Muscle layer of colon (tissue), 2 donors: Measurements from ENCODE around the gene TOR1B.
"Not testable (repeated sequence)": the region's sequence is repeated elsewhere in the genome, so short reads cannot be mapped to it uniquely, and the experiment has no call there.

ENCODE experiments used
- H3K27ac ChIP-seq: one replicate; pipeline ENCODE4 v1.7.0; 2013; ENCODE audit warnings: low read depth, mild to moderate bottlenecking, low read length, moderate library complexity
- H3K27me3 ChIP-seq, 2 donors: one replicate each; pipeline ENCODE4 v1.7.0; 2013; ENCODE audit warnings: low read length in 2 of 2, mild to moderate bottlenecking in 2 of 2; ENCODE audit not compliant: insufficient read depth in 2 of 2, control insufficient read depth in 1 of 2
- H3K36me3 ChIP-seq: one replicate; pipeline ENCODE4 v1.7.0; 2013; ENCODE audit warnings: mild to moderate bottlenecking, low read length; ENCODE audit not compliant: insufficient read depth
- H3K4me1 ChIP-seq: one replicate; pipeline ENCODE4 v1.7.0; 2013; ENCODE audit warnings: mild to moderate bottlenecking, low read length; ENCODE audit not compliant: insufficient read depth
- H3K4me3 ChIP-seq, 2 donors: one replicate each; pipeline ENCODE4 v1.7.0; 2013; ENCODE audit warnings: low read length in 2 of 2, low read depth in 1 of 2, mild to moderate bottlenecking in 1 of 2, moderate library complexity in 1 of 2
- H3K9ac ChIP-seq: one replicate; pipeline ENCODE4 v1.7.0; 2013; ENCODE audit warnings: low read length
- H3K9me3 ChIP-seq: one replicate; pipeline ENCODE4 v1.7.0; 2013; ENCODE audit warnings: mild to moderate bottlenecking, low read length
- donor health status: abdominal sarcoma.
- donor health status: Adenocarcinoma of cecum.

The TOR1B gene

DNA sequence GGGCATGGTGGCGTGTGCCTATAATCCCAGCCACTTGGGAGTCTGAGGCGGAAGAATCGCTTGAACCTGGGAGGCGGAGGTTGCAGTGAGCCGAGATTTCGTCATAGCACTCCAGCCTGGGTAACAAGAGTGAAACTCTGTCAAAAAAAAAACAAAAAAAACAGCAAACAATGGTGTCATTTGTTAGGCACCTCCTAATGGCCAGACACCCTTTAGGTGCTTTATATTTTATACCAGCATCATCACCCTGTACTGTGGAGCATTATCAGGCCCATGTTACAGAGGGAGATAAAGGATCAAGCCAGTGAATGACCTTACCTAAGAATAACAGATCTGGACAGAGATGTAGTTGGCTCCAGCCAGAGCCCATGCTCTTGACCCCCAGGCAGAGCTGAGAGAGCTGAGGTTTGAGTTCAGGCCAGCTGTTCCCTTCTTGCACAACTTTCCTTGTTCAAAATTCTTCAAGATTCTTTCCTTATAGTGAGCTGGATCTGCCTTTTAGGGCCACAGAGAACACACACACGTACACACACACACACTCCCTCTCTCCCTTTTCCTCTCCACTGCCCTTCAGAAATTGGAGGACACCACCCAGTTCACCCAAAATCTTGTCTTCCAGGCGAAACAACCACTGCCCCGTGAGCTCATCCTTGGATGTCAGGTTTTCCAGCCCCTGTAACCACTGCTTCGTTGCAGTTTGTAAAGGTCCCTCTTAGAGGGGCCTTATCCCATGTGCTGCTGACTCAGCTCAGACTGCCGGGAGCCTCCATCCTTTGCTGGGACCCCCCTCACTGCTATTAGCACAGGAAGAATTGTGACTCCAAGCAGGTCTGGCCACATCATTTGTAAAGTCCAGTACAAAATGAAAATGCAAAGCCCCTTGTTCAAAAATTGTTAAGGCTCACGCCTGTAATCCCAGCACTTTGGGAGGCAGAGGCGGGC, 39.7 kb upstream of the TOR1B start:
- Histone ChIP-seq H3K27ac (no peak overlapping the region), H3K4me1 (peaks cover 4% of the 10 kb centered on the region), H3K9ac (no peak overlapping the region), H3K27me3 (no peaks in the 10 kb centered on the region), H3K9me3 (no peaks in the 10 kb centered on the region), H3K36me3 (no peaks in the 10 kb centered on the region), H3K4me3 (no peak overlapping the region)

DNA sequence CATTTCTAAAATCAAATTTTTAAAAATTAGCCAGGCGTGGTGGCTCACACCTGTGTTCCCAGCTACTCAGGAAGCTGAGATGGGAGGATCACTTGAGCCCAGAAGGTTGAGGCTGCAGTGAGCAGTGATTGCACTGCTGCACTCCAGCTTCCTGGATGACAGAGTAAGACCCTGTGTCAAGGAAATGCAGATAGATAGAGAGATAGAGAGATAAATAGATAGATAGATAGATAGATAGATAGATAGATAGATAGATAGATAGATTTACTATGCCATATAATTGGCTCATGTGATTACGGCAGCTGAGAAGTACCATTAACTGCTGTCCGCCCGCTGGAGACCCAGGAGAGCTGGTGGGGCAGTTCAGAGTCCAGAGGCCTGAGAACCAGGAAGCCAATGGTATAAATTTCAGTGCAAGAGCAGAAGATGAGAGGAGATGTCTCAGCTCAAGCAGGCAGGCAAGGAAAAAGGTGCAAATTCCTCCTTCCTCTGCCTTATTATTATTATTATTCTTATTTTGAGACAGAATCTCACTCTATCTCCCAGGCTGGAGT, 37.1 kb upstream of the TOR1B start:
- Histone ChIP-seq H3K4me3 (no peak overlapping the region), H3K27me3 (no peaks in the 10 kb centered on the region), H3K27ac (no peak overlapping the region), H3K4me1 (peaks cover 4% of the 10 kb centered on the region), H3K36me3 (no peaks in the 10 kb centered on the region), H3K9me3 (no peaks in the 10 kb centered on the region), H3K9ac (no peak overlapping the region)

DNA sequence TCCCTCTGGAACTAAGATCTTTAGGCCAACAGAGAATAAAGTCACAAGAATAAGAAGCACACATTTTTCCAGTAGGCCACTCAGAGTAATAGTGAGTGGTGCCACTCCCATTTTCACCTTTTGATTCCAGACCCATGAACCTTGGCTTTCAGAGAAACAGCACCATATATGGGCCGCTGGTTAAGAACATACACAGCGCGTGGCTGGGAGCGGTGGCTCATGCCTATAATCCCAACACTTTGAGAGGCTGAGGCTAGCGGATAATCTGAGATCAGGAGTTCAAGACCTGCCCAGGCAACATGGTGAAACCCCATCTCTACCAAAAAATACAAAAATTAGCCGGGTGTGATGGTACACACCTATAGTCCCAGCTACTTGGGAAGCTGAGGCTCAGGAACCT, 34.5 kb upstream of the TOR1B start:
- no peaks in the 10 kb centered on the region for H3K4me1 ChIP-seq
- H3K27me3 ChIP-seq: no peaks in the 10 kb centered on the region
- no peaks in the 10 kb centered on the region for H3K9me3 ChIP-seq
- no peak overlapping the region for H3K4me3 ChIP-seq
- H3K36me3 ChIP-seq: no peaks in the 10 kb centered on the region
- H3K27ac ChIP-seq: no peak overlapping the region
- H3K9ac ChIP-seq: no peak overlapping the region

DNA sequence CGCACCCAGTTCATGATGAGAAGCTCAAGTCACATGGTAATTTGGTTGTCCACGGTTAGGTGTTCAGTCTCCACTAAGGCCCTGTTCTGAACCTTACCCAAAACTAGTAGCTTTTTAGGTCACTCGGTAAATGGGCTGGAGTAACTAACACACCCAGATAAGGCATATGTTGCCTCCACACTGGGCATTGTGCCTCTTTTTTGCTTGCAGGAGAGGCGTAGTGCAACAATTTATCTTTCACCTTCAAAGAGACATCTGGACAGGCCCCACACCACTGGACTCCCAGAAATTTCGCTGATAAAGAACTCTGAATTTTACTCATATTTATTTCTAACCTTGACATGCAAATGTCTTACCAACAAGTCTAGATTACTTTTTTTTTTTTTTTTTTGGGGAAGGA, 33.3 kb upstream of the TOR1B start:
- Histone ChIP-seq H3K36me3 (no peaks in the 10 kb centered on the region), H3K27ac (no peak overlapping the region), H3K9ac (no peak overlapping the region), H3K9me3 (no peaks in the 10 kb centered on the region), H3K4me1 (no peaks in the 10 kb centered on the region), H3K27me3 (no peaks in the 10 kb centered on the region), H3K4me3 (no peak overlapping the region)

DNA sequence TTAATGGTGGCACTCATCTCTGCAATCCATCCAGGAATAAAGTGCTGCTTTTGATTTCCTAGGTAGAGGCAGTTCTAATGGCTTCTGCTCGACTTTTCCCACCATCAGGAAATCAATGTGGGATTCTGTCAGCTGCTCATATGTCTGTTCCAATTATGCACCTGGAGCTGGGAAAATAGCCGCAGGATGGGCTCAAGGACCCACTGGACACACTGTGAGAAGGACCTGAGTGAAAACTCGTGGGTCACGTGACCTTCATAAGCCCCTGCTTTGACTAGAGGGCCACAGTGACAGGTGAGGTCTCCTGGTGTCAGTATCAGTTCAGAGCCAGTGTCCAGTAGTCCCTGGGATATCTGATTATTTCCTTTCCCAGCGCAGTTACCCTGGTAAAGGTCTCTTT, 32.2 kb upstream of the TOR1B start:
- H3K4me3 ChIP-seq: no peak overlapping the region
- H3K27ac ChIP-seq: no peak overlapping the region
- no peaks in the 10 kb centered on the region for H3K4me1 ChIP-seq
- no peak overlapping the region for H3K9ac ChIP-seq
- no peaks in the 10 kb centered on the region for H3K9me3 ChIP-seq
- no peaks in the 10 kb centered on the region for H3K36me3 ChIP-seq
- no peaks in the 10 kb centered on the region for H3K27me3 ChIP-seq

DNA sequence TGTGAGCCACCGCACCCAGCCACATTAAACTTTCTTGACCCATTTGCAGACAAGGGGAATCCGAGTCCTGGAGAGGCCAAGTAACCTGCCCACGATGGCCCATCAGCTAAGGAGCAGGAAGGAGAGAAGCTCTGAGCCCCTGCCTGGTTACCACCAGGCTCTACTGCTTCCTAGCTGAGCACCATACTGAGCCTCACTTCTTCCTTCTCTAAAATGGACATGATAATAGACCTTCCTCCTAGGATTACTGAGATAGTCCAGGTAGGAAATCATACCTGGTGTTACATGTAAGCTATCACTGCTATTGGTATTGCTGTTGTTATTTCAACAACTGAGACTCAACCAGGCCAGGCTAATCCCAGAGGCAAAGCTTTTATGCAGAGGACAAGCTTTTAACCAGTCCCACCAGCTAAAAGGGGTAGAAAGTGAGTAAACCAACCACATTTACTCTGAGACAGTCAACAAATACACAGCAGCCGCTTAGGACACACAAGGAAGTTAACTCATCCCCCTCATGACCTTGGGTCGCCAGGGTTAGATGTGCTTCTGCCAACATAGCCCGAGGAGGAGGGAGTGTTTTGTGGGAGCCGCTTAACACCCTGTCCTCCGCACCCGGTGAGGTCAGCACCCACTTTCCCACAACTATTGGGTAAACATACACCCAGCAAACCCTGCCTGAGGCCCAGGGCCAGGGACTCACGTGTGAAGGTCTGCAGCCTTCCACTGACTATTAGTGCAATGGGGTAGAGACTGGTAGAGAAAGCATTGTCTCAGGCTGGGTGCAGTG, 29.5 kb upstream of the TOR1B start:
- Histone ChIP-seq H3K27me3 (no peaks in the 10 kb centered on the region), H3K27ac (no peak overlapping the region), H3K36me3 (no peaks in the 10 kb centered on the region), H3K4me3 (no peak overlapping the region), H3K4me1 (peaks cover 15% of the 10 kb centered on the region), H3K9me3 (no peaks in the 10 kb centered on the region), H3K9ac (no peak overlapping the region)

DNA sequence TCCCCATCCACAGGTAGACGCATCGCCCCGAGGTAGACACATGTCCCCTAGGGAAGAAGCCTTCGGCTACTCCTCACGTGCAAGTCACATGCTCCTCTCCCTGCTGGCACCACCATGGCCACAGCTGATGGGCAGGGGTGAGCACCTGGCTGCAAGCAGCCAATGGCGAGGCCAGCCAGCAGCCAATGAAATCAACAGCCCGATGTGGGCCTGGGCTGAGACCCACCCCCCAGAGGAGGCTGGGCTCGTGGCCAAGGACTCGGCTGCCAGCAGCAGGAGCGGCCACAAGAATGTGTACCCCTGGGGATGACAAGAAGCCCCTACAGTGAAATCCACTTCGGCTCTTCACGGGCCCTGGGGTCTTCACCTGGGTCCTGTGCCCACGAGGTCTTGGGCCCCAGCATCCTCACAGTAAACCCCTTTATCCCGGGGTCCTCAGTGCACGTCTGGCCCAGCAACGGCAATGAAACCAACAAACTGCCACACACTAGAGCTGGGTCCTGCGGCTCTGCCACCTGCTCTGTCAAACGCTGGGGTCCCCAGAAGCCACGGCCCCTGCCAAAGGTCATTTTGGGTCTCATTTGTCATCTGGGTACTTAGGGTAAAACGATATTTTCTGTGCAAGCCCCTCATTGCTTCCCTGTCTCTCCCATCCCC, 28.1 kb upstream of the TOR1B start:
- Histone ChIP-seq H3K4me1 (peaks cover 15% of the 10 kb centered on the region), H3K27ac (no peak overlapping the region), H3K4me3 (no peak overlapping the region), H3K36me3 (no peaks in the 10 kb centered on the region), H3K9me3 (no peaks in the 10 kb centered on the region), H3K9ac (no peak overlapping the region), H3K27me3 (no peaks in the 10 kb centered on the region)

DNA sequence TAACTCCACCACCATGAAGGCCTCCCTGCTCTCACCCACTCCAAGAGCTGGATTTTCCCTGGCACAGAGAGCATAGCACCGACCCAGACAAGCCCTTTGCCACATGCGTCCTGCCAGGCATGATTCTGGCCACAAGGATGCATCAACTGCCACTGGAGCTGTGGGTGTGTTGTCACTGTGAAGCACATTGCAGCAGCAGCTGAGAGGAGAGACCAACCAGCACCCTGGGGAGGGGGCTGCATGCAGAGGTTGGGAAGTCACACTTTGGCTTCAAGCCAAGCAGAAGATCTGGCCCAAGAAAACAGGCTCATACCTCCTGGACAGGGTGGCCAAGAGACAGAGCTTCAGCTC, 27.6 kb upstream of the TOR1B start:
- Histone ChIP-seq H3K27ac (no peak overlapping the region), H3K36me3 (no peaks in the 10 kb centered on the region), H3K9me3 (no peaks in the 10 kb centered on the region), H3K27me3 (no peaks in the 10 kb centered on the region), H3K4me1 (peaks cover 15% of the 10 kb centered on the region), H3K9ac (no peak overlapping the region), H3K4me3 (no peak overlapping the region)

DNA sequence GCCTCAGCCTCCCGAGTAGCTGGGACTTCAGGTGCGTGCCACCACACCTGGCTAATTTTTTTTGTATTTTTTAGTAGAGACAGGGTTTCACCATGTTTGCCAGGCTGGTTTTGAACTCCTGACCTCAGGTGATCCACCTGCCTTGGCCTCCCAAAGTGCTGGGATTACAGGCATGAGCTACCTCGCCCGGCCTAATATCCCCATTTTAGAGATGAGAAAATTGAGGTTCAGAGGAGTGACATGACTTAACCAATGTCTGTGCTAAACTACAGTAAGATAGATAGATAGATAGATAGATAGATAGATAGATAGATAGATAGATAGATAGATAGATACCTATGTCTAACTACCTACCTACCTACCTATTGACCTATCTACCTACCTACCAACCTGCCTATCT, 26.9 kb upstream of the TOR1B start:
- not testable (repeated sequence) for H3K36me3 ChIP-seq, H3K27ac ChIP-seq, H3K9ac ChIP-seq, H3K4me3 ChIP-seq, H3K9me3 ChIP-seq, H3K27me3 ChIP-seq
- H3K4me1 ChIP-seq: peaks cover 15% of the 10 kb centered on the region

DNA sequence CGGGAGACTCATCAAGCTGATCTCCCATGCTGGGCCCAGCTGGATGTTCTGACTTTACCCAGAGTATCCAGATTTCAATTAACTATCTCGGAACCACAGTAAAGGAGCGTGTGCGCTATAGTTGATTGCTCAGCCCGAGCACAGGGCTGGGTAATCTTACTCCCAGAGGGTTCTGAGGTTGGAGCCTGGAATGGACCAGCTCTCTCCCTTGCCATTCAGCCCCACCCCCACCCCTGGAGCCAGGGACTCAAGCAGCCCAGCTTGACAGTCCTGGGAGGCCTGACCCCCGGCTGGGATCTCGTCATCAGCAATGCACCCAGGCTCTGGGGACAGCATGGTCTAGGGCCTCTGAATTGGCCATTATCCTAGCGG, 26.4 kb upstream of the TOR1B start:
- no peaks in the 10 kb centered on the region for H3K27me3 ChIP-seq
- H3K27ac ChIP-seq: no peak overlapping the region
- no peaks in the 10 kb centered on the region for H3K36me3 ChIP-seq
- no peak overlapping the region for H3K4me3 ChIP-seq
- H3K9me3 ChIP-seq: no peaks in the 10 kb centered on the region
- peak overlapping the region; percentile 13 for H3K9ac ChIP-seq
- H3K4me1 ChIP-seq: peaks cover 15% of the 10 kb centered on the region
